ENCODE measurements around the gene COL8A2.

- TF ChIP-seq POLR2A (IDR thresholded peaks at IDR 0.05; ENCODE audit: extremely low read depth, insufficient read length) (no peak), CTCF (IDR thresholded peaks at IDR 0.05; ENCODE audit: low read depth, low read length) (no peak)
These were observed 41.2 kb downstream of the COL8A2 start, which contains the start of gene TEKT2 for GRCh38 chr1:36083635-36084496.
